NOMO-1 treated with dmso at 0.1 percent for 144 hours (cell line): Measurements from ENCODE around the gene GATA6.

Experiments
- DNase-seq: peaks from one replicate; lab custom pipeline; 2025; ENCODE audit not compliant: unreplicated experiment; lab: John Stamatoyannopoulos, UW

GATA6 gene

GRCh38 chr18:22233266-22233665, 63.9 kb downstream of the GATA6 start:
- no peak for DNase-seq

DNA sequence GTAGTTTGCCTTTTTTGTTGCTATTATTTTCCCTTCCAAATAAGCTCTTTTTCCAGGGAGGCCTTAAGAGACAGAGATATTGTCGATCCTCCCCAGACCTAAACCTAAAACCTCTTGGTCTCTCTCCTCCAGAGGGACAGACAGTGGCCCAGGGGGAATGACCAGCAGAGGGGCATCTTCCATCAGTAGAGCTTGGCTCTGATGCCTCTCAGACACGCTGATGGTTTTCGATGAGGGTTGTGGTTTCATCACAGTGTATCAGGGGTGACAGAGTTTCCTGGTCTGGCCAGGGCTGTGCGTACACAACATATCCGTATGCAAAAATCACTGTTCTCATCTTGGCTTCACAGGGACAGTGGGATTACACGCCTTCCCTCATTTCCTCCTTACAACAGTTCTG, 68.6 kb downstream of the GATA6 start:
- DNase-seq, result no peak

DNA sequence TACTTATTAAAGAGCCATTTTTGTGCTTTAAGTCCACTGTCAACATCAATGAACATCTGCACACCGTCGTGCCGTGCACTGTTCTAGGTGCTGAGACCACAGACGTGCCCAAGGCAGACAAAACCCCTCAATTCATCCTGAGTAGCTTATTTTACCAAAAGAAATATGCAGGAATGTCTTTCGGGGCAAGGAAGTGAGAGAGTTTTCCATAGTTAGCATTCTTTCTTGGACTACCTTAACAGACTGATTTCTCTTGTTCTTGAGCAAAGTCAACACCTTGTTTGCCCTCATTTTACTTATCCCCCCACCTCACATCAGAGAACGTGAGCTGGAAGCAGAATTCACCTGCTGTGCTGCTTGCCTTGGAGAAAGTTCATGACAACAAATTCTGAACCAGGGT, 69.3 kb downstream of the GATA6 start:
- no peak for DNase-seq

DNA sequence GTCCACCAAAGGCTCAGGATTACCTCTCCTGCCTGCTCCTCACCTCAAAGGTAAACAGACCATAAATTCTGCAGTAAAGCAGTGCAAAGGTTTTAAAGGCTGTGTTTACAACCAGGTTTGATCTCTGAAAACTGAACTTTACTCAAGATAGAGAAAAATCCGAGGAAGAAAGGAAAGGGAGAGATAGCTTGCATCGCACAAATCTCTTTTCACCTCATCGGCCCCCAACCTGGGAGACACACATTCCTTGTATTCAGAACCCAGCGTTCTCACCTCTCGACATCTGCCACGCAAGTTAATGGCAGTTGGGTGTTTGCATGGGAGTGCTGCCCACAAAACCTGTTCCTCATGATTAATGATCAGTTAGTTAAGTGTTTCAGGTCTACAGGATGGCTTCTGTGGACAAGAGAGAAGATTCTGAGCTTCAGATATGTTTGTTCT, 72.6 kb downstream of the GATA6 start:
- DNase-seq, result no peak

GRCh38 chr18:22243513-22243912, 74.1 kb downstream of the GATA6 start:
- no peak for DNase-seq

- DNase-seq, result no peak
Measured at GRCh38 chr18:22250026-22250425, 80.6 kb downstream of the GATA6 start.

DNA sequence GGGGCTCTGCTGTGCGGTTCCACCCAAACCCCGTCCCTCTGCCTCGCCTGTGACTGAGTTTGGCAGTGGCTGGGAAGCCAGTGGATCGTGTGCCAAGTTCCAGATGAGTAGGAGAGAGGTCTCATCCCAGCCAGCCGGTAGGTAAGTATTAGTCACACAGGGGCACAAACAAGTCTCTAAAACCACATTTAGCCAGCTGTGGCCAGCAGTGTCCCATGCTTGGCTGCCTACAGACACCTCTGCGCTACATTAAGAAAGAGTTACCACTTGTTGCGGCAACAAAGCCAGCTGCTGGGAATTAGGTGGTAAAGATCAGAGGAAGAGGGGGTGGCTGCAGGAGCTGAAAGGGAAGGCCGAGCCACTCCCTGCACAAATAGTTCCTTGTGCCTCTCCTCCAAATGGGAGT, 81.2 kb downstream of the GATA6 start:
- DNase-seq, result no peak
